H1 (cell line): Measurements from ENCODE around the gene HS3ST5. TPM values are rescaled to one million over a fixed set of nuclear protein-coding genes. Genes with fewer than 3 reads are reported as not detected.

Experiments
- CTCF ChIA-PET: fragments of 300-600 bp; sonication (Branson Sonifier 250); formaldehyde crosslinking; loops from one replicate; lab custom pipeline; 2021; ENCODE audit not compliant: partially characterized antibody; lab: Charles Lee
- POLR2A ChIA-PET: fragments of 300-600 bp; sonication (Branson Sonifier 250); formaldehyde crosslinking; loops from one replicate; lab custom pipeline; 2021; ENCODE audit warnings: inconsistent platforms; ENCODE audit not compliant: partially characterized antibody; lab: Charles Lee
- DNase-seq, 2 experiments: peaks; one replicate each; pipeline versions ENCODE4 v3.0.0 to v3.0.0-alpha.2; 2010 to 2022; ENCODE audit warnings: low spot score in 2 of 2, low read depth in 1 of 2, mixed read lengths in 1 of 2
- FAIRE-seq: peaks from 2 replicates; lab custom pipeline; 2011; peaks lifted over from hg19 to GRCh38; lab: Jason Lieb, UNC
- H2AFZ ChIP-seq: 2 replicates; pipeline ENCODE4 v1.8.1; 2012; ENCODE audit warnings: low read length, inconsistent platforms
- H2AK5ac ChIP-seq: 2 replicates; pipeline ENCODE4 v1.6.1; 2013; ENCODE audit warnings: low read depth, low read length
- H2BK120ac ChIP-seq: replicated peaks from 2 replicates; pipeline ENCODE3; 2013; ENCODE audit warnings: low read depth, low read length, inconsistent platforms
- H2BK12ac ChIP-seq: 2 replicates; pipeline ENCODE4 v1.6.1; 2013; ENCODE audit warnings: low read depth, low read length
- H2BK15ac ChIP-seq: 2 replicates; pipeline ENCODE4 v1.6.1; 2013; ENCODE audit warnings: low read length
- H2BK20ac ChIP-seq: 2 replicates; pipeline ENCODE4 v1.6.1; 2013; ENCODE audit warnings: low read length
- H2BK5ac ChIP-seq: 2 replicates; pipeline ENCODE4 v1.6.1; 2013; ENCODE audit warnings: low read depth, low read length
- H3K14ac ChIP-seq: 2 replicates; pipeline ENCODE4 v1.6.1; 2013; ENCODE audit warnings: inconsistent platforms; ENCODE audit not compliant: insufficient read length
- H3K18ac ChIP-seq: 2 replicates; pipeline ENCODE4 v1.6.1; 2013; ENCODE audit warnings: low read length; ENCODE audit errors: extremely low read depth
- H3K23ac ChIP-seq: 2 replicates; pipeline ENCODE4 v1.6.1; 2013; ENCODE audit warnings: inconsistent platforms; ENCODE audit not compliant: insufficient read length
- H3K23me2 ChIP-seq: 2 replicates; pipeline ENCODE4 v1.6.1; 2013; ENCODE audit warnings: low read depth, low read length
- H3K27ac ChIP-seq: 2 replicates; pipeline ENCODE4 v1.6.1; 2011; ENCODE audit warnings: low read depth, low read length, inconsistent platforms
- H3K27me3 ChIP-seq, 4 experiments: replicated peaks in 1 of 4; 1 replicate in 1 of 4; 2 replicates in 3 of 4; pipeline versions ENCODE4 v1.6.1 to v1.8.1; 2011 to 2013; ENCODE audit warnings: low read length in 3 of 4, mild to moderate bottlenecking in 3 of 4, inconsistent platforms in 2 of 4, mixed read lengths in 2 of 4, moderate library complexity in 1 of 4; ENCODE audit not compliant: control insufficient read depth in 3 of 4, insufficient read depth in 3 of 4; ENCODE audit errors: extremely low read depth in 1 of 4
- H3K36me3 ChIP-seq, 4 experiments: 2 replicates each; pipeline versions ENCODE4 v1.6.1 to v1.8.1; 2011 to 2013; ENCODE audit warnings: mild to moderate bottlenecking in 4 of 4, low read length in 3 of 4, moderate library complexity in 2 of 4, control low read depth in 1 of 4, inconsistent platforms in 1 of 4; ENCODE audit not compliant: insufficient read depth in 4 of 4, control insufficient read depth in 2 of 4
- H3K4ac ChIP-seq: replicated peaks from 2 replicates; pipeline ENCODE3; 2013; ENCODE audit warnings: low read length, low read depth, mixed read lengths, inconsistent platforms; ENCODE audit not compliant: insufficient read length
- H3K4me1 ChIP-seq, 4 experiments: replicated peaks in 1 of 4; 1 replicate in 1 of 4; 2 replicates in 3 of 4; pipeline versions ENCODE4 v1.6.1 to v1.8.1; 2011 to 2013; ENCODE audit warnings: low read length in 3 of 4, inconsistent platforms in 2 of 4, mixed read lengths in 1 of 4; ENCODE audit not compliant: insufficient read depth in 4 of 4, control insufficient read depth in 3 of 4
- H3K4me2 ChIP-seq, 2 experiments: 2 replicates each; pipeline versions ENCODE4 v1.6.1 to v1.8.1; 2011 to 2013; ENCODE audit warnings: low read depth in 2 of 2, low read length in 2 of 2, control low read depth in 1 of 2, inconsistent platforms in 1 of 2, mild to moderate bottlenecking in 1 of 2; ENCODE audit not compliant: insufficient read depth in 1 of 2
- H3K4me3 ChIP-seq, 4 experiments: fragments of 200-600, 300-600 bp in 1 of 4; sonication (generic), shearing (Covaris generic), sonication (Bioruptor Twin) in 1 of 4; 2 replicates each; pipeline versions ENCODE4 v1.5.1 to v1.8.1; 2011 to 2016; ENCODE audit warnings: low read length in 4 of 4, low read depth in 3 of 4, control low read depth in 2 of 4, inconsistent platforms in 2 of 4, mild to moderate bottlenecking in 2 of 4, mixed read lengths in 1 of 4, moderate library complexity in 1 of 4; ENCODE audit not compliant: insufficient read depth in 2 of 4; ENCODE audit errors: extremely low read depth in 1 of 4
- H3K56ac ChIP-seq: replicated peaks from 2 replicates; pipeline ENCODE3; 2013; ENCODE audit warnings: low read depth, mild to moderate bottlenecking, mixed read lengths, low read length, inconsistent platforms; ENCODE audit not compliant: insufficient read length
- H3K79me1 ChIP-seq: 2 replicates; pipeline ENCODE4 v1.6.1; 2013; ENCODE audit warnings: low read depth, low read length, control low read depth
- H3K79me2 ChIP-seq, 2 experiments: 2 replicates each; pipeline versions ENCODE4 v1.6.1 to v1.8.1; 2012 to 2013; ENCODE audit warnings: low read length in 2 of 2, mild to moderate bottlenecking in 2 of 2, inconsistent platforms in 1 of 2; ENCODE audit not compliant: insufficient read depth in 2 of 2, control insufficient read depth in 1 of 2
- H3K9ac ChIP-seq, 4 experiments: replicated peaks in 1 of 4; 1 replicate in 1 of 4; 2 replicates in 3 of 4; pipeline versions ENCODE4 v1.6.1 to v1.8.1; 2011 to 2013; ENCODE audit warnings: low read depth in 3 of 4, low read length in 3 of 4, control low read depth in 2 of 4, mild to moderate bottlenecking in 2 of 4, moderate library complexity in 2 of 4, inconsistent platforms in 1 of 4; ENCODE audit errors: extremely low read depth in 1 of 4
- H3K9me3 ChIP-seq, 2 experiments: 2 replicates each; pipeline versions ENCODE4 v1.6.1 to v1.8.1; 2012 to 2013; ENCODE audit warnings: mild to moderate bottlenecking in 2 of 2, moderate library complexity in 2 of 2, control low read depth in 1 of 2, inconsistent platforms in 1 of 2, low read depth in 1 of 2, low read length in 1 of 2, mixed read lengths in 1 of 2; ENCODE audit not compliant: insufficient read depth in 2 of 2
- H4K20me1 ChIP-seq, 2 experiments: replicated peaks in 1 of 2; 2 replicates each; pipeline versions ENCODE3 to v1.8.1; 2011 to 2013; ENCODE audit warnings: inconsistent platforms in 2 of 2, low read length in 2 of 2, mild to moderate bottlenecking in 1 of 2; ENCODE audit not compliant: insufficient read depth in 2 of 2, control insufficient read depth in 1 of 2
- H4K5ac ChIP-seq: 2 replicates; pipeline ENCODE4 v1.6.1; 2013; ENCODE audit warnings: low read length, low read depth, mixed read lengths, inconsistent platforms; ENCODE audit not compliant: insufficient read length
- H4K8ac ChIP-seq: 2 replicates; pipeline ENCODE4 v1.8.0; 2013; ENCODE audit warnings: mild to moderate bottlenecking, moderate library complexity, low read length, inconsistent platforms; ENCODE audit not compliant: insufficient read depth; ENCODE audit errors: extremely low read depth
- H4K91ac ChIP-seq: replicated peaks from 2 replicates; pipeline ENCODE3; 2013; ENCODE audit warnings: low read length, mixed read lengths, inconsistent platforms; ENCODE audit not compliant: insufficient read length
- CREB1 ChIP-seq: IDR thresholded peaks from 2 replicates; pipeline ENCODE4 v1.6.1; 2012; ENCODE audit warnings: inconsistent platforms
- CTBP2 ChIP-seq: IDR thresholded peaks from 2 replicates; pipeline ENCODE4 v1.7.0; 2011; ENCODE audit warnings: borderline replicate concordance, mild to moderate bottlenecking, moderate library complexity, mixed read lengths, low read length; ENCODE audit not compliant: insufficient read depth, insufficient read length
- POLR2A ChIP-seq, 2 experiments: IDR thresholded peaks; 1 replicate in 1 of 2; 2 replicates in 1 of 2; pipeline ENCODE4 v1.6.1; 2011; ENCODE audit warnings: low read depth in 2 of 2, low read length in 2 of 2, mild to moderate bottlenecking in 2 of 2; ENCODE audit errors: control extremely low read depth in 1 of 2
- POU5F1 ChIP-seq: IDR thresholded peaks from 2 replicates; pipeline ENCODE4 v1.6.1; 2011; ENCODE audit warnings: low read depth, mild to moderate bottlenecking, low read length, moderate library complexity
- RAD21 ChIP-seq, 2 experiments: IDR thresholded peaks in 1 of 2; conservative IDR thresholded peaks in 1 of 2; 2 replicates each; pipeline ENCODE4 v1.6.1; 2011; ENCODE audit warnings: low read depth in 2 of 2, low read length in 2 of 2, improper control_type of control experiment in 1 of 2, inconsistent platforms in 1 of 2, mild to moderate bottlenecking in 1 of 2, moderate library complexity in 1 of 2
- RBBP5 ChIP-seq: IDR thresholded peaks from 2 replicates; pipeline ENCODE4 v1.7.1; 2012; ENCODE audit warnings: low read depth, mild to moderate bottlenecking, inconsistent platforms, low read length, moderate library complexity, borderline replicate concordance
- SIX5 ChIP-seq: IDR thresholded peaks from 2 replicates; pipeline ENCODE4 v1.6.1; 2011; ENCODE audit warnings: mild to moderate bottlenecking, low read depth, low read length
- TAF1 ChIP-seq: IDR thresholded peaks from 2 replicates; pipeline ENCODE4 v1.6.1; 2011; ENCODE audit warnings: mild to moderate bottlenecking, low read depth, low read length
- TAF7 ChIP-seq: optimal IDR thresholded peaks from 2 replicates; pipeline ENCODE3; 2011; ENCODE audit warnings: low read depth, mild to moderate bottlenecking, inconsistent platforms, low read length, moderate library complexity, borderline replicate concordance
- TEAD4 ChIP-seq: IDR thresholded peaks from 2 replicates; pipeline ENCODE4 v1.6.1; 2012; ENCODE audit warnings: low read depth, low read length, inconsistent platforms, mixed read lengths
- WGBS, 2 experiments: shearing (Covaris generic) in 1 of 2; methylation state at CpG; one replicate each; pipeline versions ENCODE4 v1.1.6 to v1.1.7; 2013 to 2015; ENCODE audit warnings: low lambda C conversion rate in 2 of 2, mixed read lengths in 2 of 2, inconsistent platforms in 1 of 2, low coverage in 1 of 2, missing lambda C conversion rate in 1 of 2; ENCODE audit not compliant: insufficient replicate concordance in 2 of 2, insufficient coverage in 1 of 2, insufficient read length in 1 of 2; ENCODE audit errors: extremely low coverage in 1 of 2, missing lambda C conversion rate in 1 of 2; 5-methylcytosine and 5-hydroxymethylcytosine counted together
- polyA plus RNA-seq, 7 experiments: library from polyadenylated mRNA; depleted of rRNA in 3 of 7; stranded (reverse) in 5 of 7; unstranded in 2 of 7; fragments of >200 nt in 5 of 7; fragments of 200-250 nt in 2 of 7; gene quantifications; 1 replicate in 5 of 7; 2 replicates in 1 of 7; 4 replicates in 1 of 7; pipeline versions ENCODE4 v1.2.1 to v1.2.3, GENCODE V29; 2011 to 2013; ENCODE audit warnings: missing spikeins in 2 of 7, mixed read lengths in 2 of 7
- total RNA-seq: library from RNA; stranded (reverse); fragmentation: NEBNext Ultra II Directional; extraction: Animal tissue kit (Norgen Biotek cat#: 25700); gene quantifications from 2 replicates; pipeline ENCODE4 v1.2.1, GENCODE V29; 2021

Gene HS3ST5
- total and polyA plus RNA-seq, 2 of the 8 experiments (the other 6 are each of a cell fraction or from before 2014, with no cell fraction given) = 1.2 to 9.9 TPM

GRCh38 chr6:114286211-114286610 is 56.6 kb downstream of the HS3ST5 start:
- POLR2A ChIA-PET = no interaction called here

More at GRCh38 chr6:114286211-114286610, 56.6 kb downstream of the HS3ST5 start:
- 89% methylated on average over 2 of the region's 2 CpGs; no CpG with 5 or more reads in 1 of the 2 experiments for WGBS, 2 experiments
- no peaks in the 10 kb centered on the region for H3K27me3 ChIP-seq
- H3K79me1 ChIP-seq = no peaks in the 10 kb centered on the region
- no peak overlapping the region for H2AFZ ChIP-seq
- no peak overlapping the region for H3K18ac ChIP-seq
- H4K8ac ChIP-seq = no peak overlapping the region
- H3K56ac ChIP-seq = no peak overlapping the region
- DNase-seq = no peak
- no peak overlapping the region for H2BK20ac ChIP-seq
- no peak overlapping the region for H4K91ac ChIP-seq
- no peak overlapping the region for H2AK5ac ChIP-seq
- no peak overlapping the region for H2BK15ac ChIP-seq
- CTCF ChIA-PET = no interaction called here
- H3K14ac ChIP-seq = no peak overlapping the region
- H3K4me2 ChIP-seq = no peak overlapping the region
- H3K23ac ChIP-seq = no peak overlapping the region
- H3K79me2 ChIP-seq = peaks cover 0 to 36% of the 10 kb centered on the region in 2 experiments; a peak in 2 of 4 replicates
- no peak overlapping the region for H4K5ac ChIP-seq
- H4K20me1 ChIP-seq = no peaks in the 10 kb centered on the region
- H3K9me3 ChIP-seq = no peaks in the 10 kb centered on the region
- H3K4ac ChIP-seq = no peak overlapping the region
- H2BK12ac ChIP-seq = no peak overlapping the region
- H3K27ac ChIP-seq = no peak overlapping the region
- no peak overlapping the region for H2BK5ac ChIP-seq
- no peaks in the 10 kb centered on the region for H3K36me3 ChIP-seq
- no peak overlapping the region for H2BK120ac ChIP-seq
- H3K9ac ChIP-seq = no peak overlapping the region
- no peaks in the 10 kb centered on the region for H3K23me2 ChIP-seq
- TF ChIP-seq POU5F1 = no peak
- no peak for TF ChIP-seq TAF1
- no peak for TF ChIP-seq TAF7
- TF ChIP-seq POLR2A (IDR thresholded peaks at IDR 0.05; ENCODE audit: control extremely low read depth in 1 of 2, low read depth in 2 of 2, low read length in 2 of 2) = no peak
- TF ChIP-seq TEAD4 = no peak
- no peak for TF ChIP-seq CREB1
- TF ChIP-seq RAD21 (IDR thresholded peaks at IDR 0.05 in 1 of 2, conservative IDR thresholded peaks at IDR 0.05 in 1 of 2; ENCODE audit: low read depth in 2 of 2, low read length in 2 of 2) = no peak
- no peak for TF ChIP-seq CTBP2
- no peak for TF ChIP-seq SIX5
- TF ChIP-seq RBBP5 = no peak
- peaks cover 0 to 13% (median 6%) of the 10 kb centered on the region in 4 experiments; a peak in 4 of 7 replicates for H3K4me1 ChIP-seq
- FAIRE-seq = no peak
- H3K4me3 ChIP-seq = no peak overlapping the region
